ENCODE measurements around the gene ACSF3. TPM values are rescaled to one million over a fixed set of nuclear protein-coding genes. Genes with fewer than 3 reads are reported as not detected.

The ACSF3 gene
- total RNA-seq, 1 donor from 2014 or later: 14.5 TPM

DNA sequence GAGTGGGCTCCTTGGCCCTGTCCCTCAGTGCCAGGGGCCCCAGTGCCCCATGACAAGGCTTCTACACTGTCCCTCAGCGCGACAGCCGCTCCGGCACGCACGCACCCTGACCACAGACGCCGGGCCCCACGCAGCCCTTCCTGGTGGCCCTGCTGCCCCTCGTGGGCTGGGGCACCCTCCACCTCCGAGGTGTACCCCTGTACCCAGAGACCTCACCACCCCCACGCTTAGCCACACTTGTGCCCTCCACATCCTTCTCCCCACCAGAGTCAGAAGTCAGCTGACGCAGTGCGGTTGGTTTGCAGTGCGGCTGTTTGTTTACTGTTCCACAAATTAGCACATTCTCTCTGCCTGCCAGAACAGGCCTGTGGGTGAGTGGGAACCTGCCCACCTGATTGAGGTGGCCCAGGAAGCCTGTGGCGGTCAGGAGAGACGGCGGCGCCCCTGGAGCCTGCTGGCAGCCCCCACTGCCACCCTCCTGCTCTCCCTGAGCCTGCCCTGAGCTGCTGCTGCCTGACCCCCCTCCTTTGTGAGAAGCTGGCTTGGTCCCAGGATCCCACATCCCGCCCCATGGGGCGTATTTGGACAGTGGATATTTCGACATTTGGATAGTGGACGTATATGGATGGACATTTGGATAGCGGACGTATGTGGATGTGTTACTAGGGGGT, 39.9 kb downstream of the ACSF3 start:
- H3K36me3 ChIP-seq: peaks cover 5% of the 10 kb centered on the region
- peaks cover 26% of the 10 kb centered on the region for H3K36me3 Mint-ChIP-seq
- H3K4me1 ChIP-seq: no peaks in the 10 kb centered on the region
- H3K4me3 ChIP-seq: no peak overlapping the region
- no peaks in the 10 kb centered on the region for H3K4me1 Mint-ChIP-seq
- H3K4me3 Mint-ChIP-seq: no peak overlapping the region
- DNase-seq (ENCODE audit: low spot score): no peak
- H3K27ac Mint-ChIP-seq: no peak overlapping the region
- H3F3A ChIP-seq (ENCODE audit: low read depth): no peaks in the 10 kb centered on the region
- H3K9ac ChIP-seq: no peak overlapping the region
- no peaks in the 10 kb centered on the region for H3K9me3 ChIP-seq (ENCODE audit: low read depth)
- no peaks in the 10 kb centered on the region for H3K27me3 ChIP-seq
- no peaks in the 10 kb centered on the region for H3K9me3 Mint-ChIP-seq
- no peak overlapping the region for H3K27ac ChIP-seq
- no peak overlapping the region for H3K4me2 ChIP-seq
- H3K79me2 ChIP-seq (ENCODE audit: low read depth): no peaks in the 10 kb centered on the region
- TF ChIP-seq, protein P1, sequence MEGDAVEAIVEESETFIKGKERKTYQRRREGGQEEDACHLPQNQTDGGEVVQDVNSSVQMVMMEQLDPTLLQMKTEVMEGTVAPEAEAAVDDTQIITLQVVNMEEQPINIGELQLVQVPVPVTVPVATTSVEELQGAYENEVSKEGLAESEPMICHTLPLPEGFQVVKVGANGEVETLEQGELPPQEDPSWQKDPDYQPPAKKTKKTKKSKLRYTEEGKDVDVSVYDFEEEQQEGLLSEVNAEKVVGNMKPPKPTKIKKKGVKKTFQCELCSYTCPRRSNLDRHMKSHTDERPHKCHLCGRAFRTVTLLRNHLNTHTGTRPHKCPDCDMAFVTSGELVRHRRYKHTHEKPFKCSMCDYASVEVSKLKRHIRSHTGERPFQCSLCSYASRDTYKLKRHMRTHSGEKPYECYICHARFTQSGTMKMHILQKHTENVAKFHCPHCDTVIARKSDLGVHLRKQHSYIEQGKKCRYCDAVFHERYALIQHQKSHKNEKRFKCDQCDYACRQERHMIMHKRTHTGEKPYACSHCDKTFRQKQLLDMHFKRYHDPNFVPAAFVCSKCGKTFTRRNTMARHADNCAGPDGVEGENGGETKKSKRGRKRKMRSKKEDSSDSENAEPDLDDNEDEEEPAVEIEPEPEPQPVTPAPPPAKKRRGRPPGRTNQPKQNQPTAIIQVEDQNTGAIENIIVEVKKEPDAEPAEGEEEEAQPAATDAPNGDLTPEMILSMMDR (IDR thresholded peaks at IDR 0.05): no peak
- TF ChIP-seq EZH2 (IDR thresholded peaks at IDR 0.05): no peak
- no peak for TF ChIP-seq EZH2phosphoT487 (IDR thresholded peaks at IDR 0.05)
- H2AFZ ChIP-seq (replicated peaks): no peak overlapping the region
- no peaks in the 10 kb centered on the region for H4K20me1 ChIP-seq (ENCODE audit: low read depth)
- H3K27me3 Mint-ChIP-seq (ENCODE audit: insufficient read depth, low read depth): no peaks in the 10 kb centered on the region

DNA sequence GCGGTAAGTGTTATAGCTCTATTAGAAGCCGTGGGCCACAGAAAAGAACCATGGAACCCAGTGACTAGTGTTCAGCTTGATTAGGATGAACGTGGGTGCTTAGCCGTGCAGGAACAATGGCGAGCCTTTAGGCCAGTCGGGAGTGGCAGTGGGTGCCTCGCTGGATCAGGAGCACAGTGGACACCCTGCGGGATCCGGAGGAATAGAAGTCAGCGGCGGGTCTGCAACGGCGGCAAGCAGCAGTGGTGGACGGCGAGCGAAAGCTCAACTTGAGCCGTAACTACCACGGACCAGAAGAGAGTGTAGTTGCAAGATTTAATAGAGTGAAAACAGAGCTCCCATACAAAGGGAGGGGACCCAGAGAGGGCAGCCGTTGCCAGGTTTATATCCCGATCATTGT, 40.6 kb downstream of the ACSF3 start:
- Histone ChIP-seq H3K4me1 (no peaks in the 10 kb centered on the region), H3K4me3 (no peak overlapping the region), H3K36me3 (peaks cover 1% of the 10 kb centered on the region), H3K4me2 (no peak overlapping the region), H3K27ac (no peak overlapping the region), H3K27me3 (no peaks in the 10 kb centered on the region), H3K9me3 (ENCODE audit: low read depth) (no peaks in the 10 kb centered on the region), H3K79me2 (ENCODE audit: low read depth) (no peaks in the 10 kb centered on the region), H3F3A (ENCODE audit: low read depth) (no peaks in the 10 kb centered on the region), H2AFZ (replicated peaks) (no peak overlapping the region), H3K9ac (no peak overlapping the region), H4K20me1 (ENCODE audit: low read depth) (no peaks in the 10 kb centered on the region)
- H3K4me3 Mint-ChIP-seq: no peak overlapping the region
- H3K27ac Mint-ChIP-seq: no peak overlapping the region
- DNase-seq (ENCODE audit: low spot score): no peak
- H3K27me3 Mint-ChIP-seq (ENCODE audit: insufficient read depth, low read depth): no peaks in the 10 kb centered on the region
- H3K4me1 Mint-ChIP-seq: no peaks in the 10 kb centered on the region
- H3K36me3 Mint-ChIP-seq: peaks cover 19% of the 10 kb centered on the region
- no peaks in the 10 kb centered on the region for H3K9me3 Mint-ChIP-seq
- TF ChIP-seq EZH2 (IDR thresholded peaks at IDR 0.05) (no peak), EZH2phosphoT487 (IDR thresholded peaks at IDR 0.05) (no peak)
- TF ChIP-seq, protein P1 (IDR thresholded peaks at IDR 0.05): no peak

DNA sequence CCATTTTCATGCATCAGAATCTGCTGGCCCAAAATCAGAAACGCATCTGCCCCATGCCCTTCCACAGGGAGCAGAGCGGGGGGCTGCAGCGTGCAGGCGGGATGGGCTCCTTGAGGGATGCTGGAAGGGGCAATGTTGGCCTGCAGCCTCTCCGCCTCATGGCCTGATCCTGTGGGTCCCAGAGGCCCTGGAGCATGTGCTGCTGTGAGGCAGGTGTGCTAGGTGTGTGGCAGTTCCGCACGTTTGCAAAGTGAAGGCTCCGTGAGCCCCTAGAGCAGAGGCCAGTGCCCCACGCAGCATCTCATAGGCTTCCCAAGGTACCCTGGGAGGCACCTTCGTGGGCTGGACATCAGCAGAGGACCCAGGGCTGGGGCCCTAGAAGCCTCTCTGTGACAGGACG, 41.5 kb downstream of the ACSF3 start:
- Histone ChIP-seq H3K4me1 (no peaks in the 10 kb centered on the region), H3K27me3 (no peaks in the 10 kb centered on the region), H3K9ac (no peak overlapping the region), H3K9me3 (ENCODE audit: low read depth) (no peaks in the 10 kb centered on the region), H3F3A (ENCODE audit: low read depth) (no peaks in the 10 kb centered on the region), H3K36me3 (no peaks in the 10 kb centered on the region), H3K79me2 (ENCODE audit: low read depth) (no peaks in the 10 kb centered on the region), H3K4me2 (no peak overlapping the region), H3K4me3 (no peak overlapping the region), H3K27ac (no peak overlapping the region), H2AFZ (replicated peaks) (no peak overlapping the region), H4K20me1 (ENCODE audit: low read depth) (no peaks in the 10 kb centered on the region)
- Mint-ChIP-seq H3K4me3 (no peak overlapping the region), H3K27ac (no peak overlapping the region), H3K36me3 (peaks cover 15% of the 10 kb centered on the region), H3K9me3 (no peaks in the 10 kb centered on the region), H3K27me3 (ENCODE audit: insufficient read depth, low read depth) (peaks cover 2% of the 10 kb centered on the region), H3K4me1 (no peaks in the 10 kb centered on the region)
- TF ChIP-seq EZH2phosphoT487 (IDR thresholded peaks at IDR 0.05): no peak
- TF ChIP-seq, protein P1 (IDR thresholded peaks at IDR 0.05): no peak
- no peak for TF ChIP-seq EZH2 (IDR thresholded peaks at IDR 0.05)
- no peak for DNase-seq (ENCODE audit: low spot score)

All from neural progenitor cell (in vitro differentiated cells).